Measurements from ENCODE around the gene ERC1.

The ERC1 gene

GRCh38 chr12:1003600-1004271 lies 12.7 kb downstream of the ERC1 start:
- H3K9me3 ChIP-seq (ENCODE audit: severe bottlenecking) = no peaks in the 10 kb centered on the region
- H3K27me3 ChIP-seq (ENCODE audit: insufficient read depth, low read depth, severe bottlenecking) = no peaks in the 10 kb centered on the region
- no peak for TF ChIP-seq CTCF (IDR thresholded peaks at IDR 0.05; ENCODE audit: low read depth, low read length)
- H3K27ac ChIP-seq = no peak overlapping the region
- H3K4me3 ChIP-seq (ENCODE audit: low read depth, low read length) = no peak overlapping the region
- no peaks in the 10 kb centered on the region for H3K36me3 ChIP-seq
- no peak for DNase-seq

- H3K9me3 ChIP-seq (ENCODE audit: severe bottlenecking) = no peaks in the 10 kb centered on the region
- H3K27ac ChIP-seq = no peak overlapping the region
- H3K4me3 ChIP-seq (ENCODE audit: low read depth, low read length) = no peak overlapping the region
- no peak for DNase-seq
- no peak for TF ChIP-seq CTCF (IDR thresholded peaks at IDR 0.05; ENCODE audit: low read depth, low read length)
- H3K36me3 ChIP-seq = no peaks in the 10 kb centered on the region
- H3K27me3 ChIP-seq (ENCODE audit: insufficient read depth, low read depth, severe bottlenecking) = no peaks in the 10 kb centered on the region
Measured at GRCh38 chr12:1006255-1006654, 15.2 kb downstream of the ERC1 start.

GRCh38 chr12:1007276-1007675 lies 16.3 kb downstream of the ERC1 start:
- Histone ChIP-seq H3K9me3 (ENCODE audit: severe bottlenecking) (no peaks in the 10 kb centered on the region), H3K36me3 (no peaks in the 10 kb centered on the region), H3K27ac (no peak overlapping the region), H3K27me3 (ENCODE audit: insufficient read depth, low read depth, severe bottlenecking) (no peaks in the 10 kb centered on the region), H3K4me3 (ENCODE audit: low read depth, low read length) (no peak overlapping the region)
- no peak for DNase-seq
- no peak for TF ChIP-seq CTCF (IDR thresholded peaks at IDR 0.05; ENCODE audit: low read depth, low read length)

GRCh38 chr12:1007994-1008393 lies 17.0 kb downstream of the ERC1 start:
- no peak overlapping the region for H3K4me3 ChIP-seq (ENCODE audit: low read depth, low read length)
- H3K27me3 ChIP-seq (ENCODE audit: insufficient read depth, low read depth, severe bottlenecking) = no peaks in the 10 kb centered on the region
- TF ChIP-seq CTCF (IDR thresholded peaks at IDR 0.05; ENCODE audit: low read depth, low read length) = no peak
- H3K36me3 ChIP-seq = no peaks in the 10 kb centered on the region
- DNase-seq = no peak
- H3K27ac ChIP-seq = no peak overlapping the region
- H3K9me3 ChIP-seq (ENCODE audit: severe bottlenecking) = no peaks in the 10 kb centered on the region

GRCh38 chr12:1011091-1011490 lies 20.1 kb downstream of the ERC1 start:
- no peaks in the 10 kb centered on the region for H3K9me3 ChIP-seq (ENCODE audit: severe bottlenecking)

More at GRCh38 chr12:1011091-1011490, 20.1 kb downstream of the ERC1 start:
- no peaks in the 10 kb centered on the region for H3K27me3 ChIP-seq (ENCODE audit: insufficient read depth, low read depth, severe bottlenecking)
- no peak for TF ChIP-seq CTCF (IDR thresholded peaks at IDR 0.05; ENCODE audit: low read depth, low read length)
- H3K36me3 ChIP-seq = no peaks in the 10 kb centered on the region
- H3K4me3 ChIP-seq (ENCODE audit: low read depth, low read length) = no peak overlapping the region
- no peak for DNase-seq
- H3K27ac ChIP-seq = no peak overlapping the region

All from WERI-Rb-1 (cell line).